Right lobe of liver (tissue), 5 donors: ENCODE results near the gene TTC36. TPM values are rescaled to one million over a fixed set of nuclear protein-coding genes. Genes with fewer than 3 reads are reported as not detected.

Experiments used
- total RNA-seq, 6 experiments: library from RNA; depleted of rRNA in 2 of 6; stranded (reverse); fragments of >200 nt in 2 of 6; fragmentation: NEBNext Ultra II Directional in 3 of 6; extraction: Animal tissue kit (Norgen Biotek cat#: 25700) in 3 of 6; gene quantifications; one replicate each; pipeline versions ENCODE4 v1.1.0 to v1.2.4, GENCODE V29; 2016 to 2023
- donor health status: DM: no; HTN: no; CAD: no.
- donor health status: DM: no; HTN: no; CAD: no.
- donor health status: DM: no; HTN: yes; CAD: no.
- donor health status: DM: no; HTN: yes; CAD: no.

The TTC36 gene
- total RNA-seq, 6 experiments from 2014 or later = 21.5 to 88.3 (median 50.6) TPM

Other genes with a start within 250 kb of the TTC36 start
- 1 to 10 TPM in 2 of 6 experiments, under 1 TPM in 4; 0.55 to 1.5 (median 0.90) TPM for gene CD3E, start 222.7 kb upstream of the TTC36 start, total RNA-seq
- under 1 TPM in 4 of 6 experiments, not detected in 2; 0.64 to 0.98 (median 0.89) TPM for gene CD3D, start 184.8 kb upstream of the TTC36 start, total RNA-seq
- gene CD3G, start 183.1 kb upstream of the TTC36 start, total RNA-seq = 1 to 10 TPM in 1 of 6 experiments, under 1 TPM in 5; 0.27 to 1.7 (median 0.36) TPM
- 10 to 100 TPM; 25.5 to 36.9 (median 28.5) TPM for gene UBE4A, start 167.9 kb upstream of the TTC36 start, total RNA-seq
- gene ATP5MG, start 125.9 kb upstream of the TTC36 start, total RNA-seq = 100 to 1,000 TPM in 1 of 6 experiments, 10 to 100 TPM in 5; 32.6 to 127 (median 89.5) TPM
- 10 to 100 TPM; 15.5 to 24.9 (median 19.5) TPM for gene KMT2A, start 91.0 kb upstream of the TTC36 start, total RNA-seq
- gene TMEM25, start 3.7 kb downstream of the TTC36 start, total RNA-seq = 10 to 100 TPM in 5 of 6 experiments, 1 to 10 TPM in 1; 9.2 to 31.0 (median 23.5) TPM
- 1 to 10 TPM; 4.0 to 6.4 (median 5.2) TPM for gene IFT46, start 38.5 kb downstream of the TTC36 start, total RNA-seq
- 10 to 100 TPM; 58.3 to 91.7 (median 75.8) TPM for gene ARCN1, start 44.9 kb downstream of the TTC36 start, total RNA-seq
- gene PHLDB1, start 80.1 kb downstream of the TTC36 start, total RNA-seq = 10 to 100 TPM in 1 of 6 experiments, 1 to 10 TPM in 5; 5.4 to 11.7 (median 6.3) TPM
- gene TREH, start 152.2 kb downstream of the TTC36 start, total RNA-seq = 1 to 10 TPM in 4 of 6 experiments, not detected in 2; 2.1 to 5.1 (median 2.9) TPM